Measurements from ENCODE around the gene CD1D.

The CD1D gene

GRCh38 chr1:158186180-158186579, 5.5 kb downstream of the CD1D start:
- Histone ChIP-seq H3K36me3 (ENCODE audit: control insufficient read depth, insufficient read depth, low read length) (no peaks in the 10 kb centered on the region), H3K56ac (ENCODE audit: low read length) (no peak overlapping the region), H3K27ac (ENCODE audit: low read depth, low read length) (no peak overlapping the region), H4K8ac (ENCODE audit: low read depth, low read length) (no peak overlapping the region), H3K79me2 (ENCODE audit: control insufficient read depth, insufficient read depth, low read length) (no peaks in the 10 kb centered on the region), H2AK5ac (ENCODE audit: low read length) (no peak overlapping the region), H3K18ac (ENCODE audit: low read length) (no peak overlapping the region), H3K9ac (ENCODE audit: low read length) (no peak overlapping the region), H3K4me3 (ENCODE audit: low read length) (no peak overlapping the region), H3K4me2 (ENCODE audit: low read length) (no peak overlapping the region), H3K23ac (ENCODE audit: low read length) (no peak overlapping the region), H2BK5ac (ENCODE audit: low read length) (peak overlapping the region; percentile 39), H4K5ac (ENCODE audit: low read length) (no peak overlapping the region), H3K27me3 (ENCODE audit: insufficient read depth, low read length, poor library complexity) (no peaks in the 10 kb centered on the region), H3K4me1 (ENCODE audit: control insufficient read depth, low read depth, low read length) (peaks cover 5% of the 10 kb centered on the region), H3K4ac (ENCODE audit: low read depth, low read length) (no peak overlapping the region), H2BK15ac (replicated peaks; ENCODE audit: low read depth) (no peak overlapping the region), H2BK120ac (ENCODE audit: low read depth, low read length) (no peak overlapping the region), H3K79me1 (ENCODE audit: low read length) (no peaks in the 10 kb centered on the region)
- no CpG with 5 or more reads among the region's 3 CpGs for WGBS (ENCODE audit: extremely low coverage, insufficient coverage, low lambda C conversion rate)
- no peak for DNase-seq

- no CpG with 5 or more reads among the region's 4 CpGs for WGBS (ENCODE audit: extremely low coverage, insufficient coverage, low lambda C conversion rate)
- Histone ChIP-seq H3K27me3 (ENCODE audit: insufficient read depth, low read length, poor library complexity) (no peaks in the 10 kb centered on the region), H3K4me1 (ENCODE audit: control insufficient read depth, low read depth, low read length) (no peaks in the 10 kb centered on the region), H3K56ac (ENCODE audit: low read length) (no peak overlapping the region), H3K36me3 (ENCODE audit: control insufficient read depth, insufficient read depth, low read length) (no peaks in the 10 kb centered on the region), H3K4ac (ENCODE audit: low read depth, low read length) (no peak overlapping the region), H3K9ac (ENCODE audit: low read length) (no peak overlapping the region), H2BK120ac (ENCODE audit: low read depth, low read length) (no peak overlapping the region), H2BK15ac (replicated peaks; ENCODE audit: low read depth) (no peak overlapping the region), H2AK5ac (ENCODE audit: low read length) (no peak overlapping the region), H3K79me2 (ENCODE audit: control insufficient read depth, insufficient read depth, low read length) (no peaks in the 10 kb centered on the region), H3K18ac (ENCODE audit: low read length) (peak overlapping the region; percentile 75), H3K4me2 (ENCODE audit: low read length) (no peak overlapping the region), H3K4me3 (ENCODE audit: low read length) (no peak overlapping the region), H3K27ac (ENCODE audit: low read depth, low read length) (no peak overlapping the region), H4K5ac (ENCODE audit: low read length) (no peak overlapping the region), H3K23ac (ENCODE audit: low read length) (no peak overlapping the region), H2BK5ac (ENCODE audit: low read length) (no peak overlapping the region), H3K79me1 (ENCODE audit: low read length) (no peaks in the 10 kb centered on the region), H4K8ac (ENCODE audit: low read depth, low read length) (no peak overlapping the region)
- DNase-seq: no peak
Measured at GRCh38 chr1:158188611-158189010, 7.9 kb downstream of the CD1D start.

- no peak overlapping the region for H3K9ac ChIP-seq (ENCODE audit: low read length)
- H3K18ac ChIP-seq (ENCODE audit: low read length): no peak overlapping the region
- no peaks in the 10 kb centered on the region for H3K4me1 ChIP-seq (ENCODE audit: control insufficient read depth, low read depth, low read length)
- no peak overlapping the region for H3K4ac ChIP-seq (ENCODE audit: low read depth, low read length)
- WGBS (ENCODE audit: extremely low coverage, insufficient coverage, low lambda C conversion rate): no CpG with 5 or more reads among the region's 3 CpGs
- H3K27ac ChIP-seq (ENCODE audit: low read depth, low read length): no peak overlapping the region
- no peak overlapping the region for H3K4me2 ChIP-seq (ENCODE audit: low read length)
- H4K8ac ChIP-seq (ENCODE audit: low read depth, low read length): no peak overlapping the region
- H3K27me3 ChIP-seq (ENCODE audit: insufficient read depth, low read length, poor library complexity): no peaks in the 10 kb centered on the region
- no peak overlapping the region for H2BK15ac ChIP-seq (replicated peaks; ENCODE audit: low read depth)
- no peak overlapping the region for H2BK5ac ChIP-seq (ENCODE audit: low read length)
- H3K4me3 ChIP-seq (ENCODE audit: low read length): no peak overlapping the region
- no peaks in the 10 kb centered on the region for H3K79me2 ChIP-seq (ENCODE audit: control insufficient read depth, insufficient read depth, low read length)
- H3K36me3 ChIP-seq (ENCODE audit: control insufficient read depth, insufficient read depth, low read length): no peaks in the 10 kb centered on the region
- no peak overlapping the region for H4K5ac ChIP-seq (ENCODE audit: low read length)
- H2BK120ac ChIP-seq (ENCODE audit: low read depth, low read length): no peak overlapping the region
- DNase-seq: no peak
- H2AK5ac ChIP-seq (ENCODE audit: low read length): no peak overlapping the region
- no peak overlapping the region for H3K56ac ChIP-seq (ENCODE audit: low read length)
- H3K23ac ChIP-seq (ENCODE audit: low read length): no peak overlapping the region
- no peaks in the 10 kb centered on the region for H3K79me1 ChIP-seq (ENCODE audit: low read length)
Measured at GRCh38 chr1:158189624-158190023, 8.9 kb downstream of the CD1D start.

GRCh38 chr1:158191299-158191698, 10.6 kb downstream of the CD1D start:
- Histone ChIP-seq H2BK5ac (ENCODE audit: low read length) (peak overlapping the region; percentile 9), H3K9ac (ENCODE audit: low read length) (no peak overlapping the region), H3K4ac (ENCODE audit: low read depth, low read length) (no peak overlapping the region), H3K27ac (ENCODE audit: low read depth, low read length) (no peak overlapping the region), H3K4me2 (ENCODE audit: low read length) (no peak overlapping the region), H3K18ac (ENCODE audit: low read length) (no peak overlapping the region), H4K8ac (ENCODE audit: low read depth, low read length) (no peak overlapping the region), H2AK5ac (ENCODE audit: low read length) (no peak overlapping the region), H3K4me1 (ENCODE audit: control insufficient read depth, low read depth, low read length) (no peaks in the 10 kb centered on the region), H4K5ac (ENCODE audit: low read length) (no peak overlapping the region), H3K27me3 (ENCODE audit: insufficient read depth, low read length, poor library complexity) (no peaks in the 10 kb centered on the region), H3K79me1 (ENCODE audit: low read length) (no peaks in the 10 kb centered on the region), H3K79me2 (ENCODE audit: control insufficient read depth, insufficient read depth, low read length) (no peaks in the 10 kb centered on the region), H2BK15ac (replicated peaks; ENCODE audit: low read depth) (no peak overlapping the region), H3K36me3 (ENCODE audit: control insufficient read depth, insufficient read depth, low read length) (no peaks in the 10 kb centered on the region), H2BK120ac (ENCODE audit: low read depth, low read length) (no peak overlapping the region), H3K56ac (ENCODE audit: low read length) (peak overlapping the region; percentile 68), H3K23ac (ENCODE audit: low read length) (no peak overlapping the region), H3K4me3 (ENCODE audit: low read length) (no peak overlapping the region)
- no CpG with 5 or more reads among the region's 6 CpGs for WGBS (ENCODE audit: extremely low coverage, insufficient coverage, low lambda C conversion rate)
- peak; percentile 29 for DNase-seq

GRCh38 chr1:158196461-158196860, 15.8 kb downstream of the CD1D start:
- Histone ChIP-seq H3K9ac (ENCODE audit: low read length) (no peak overlapping the region), H3K56ac (ENCODE audit: low read length) (no peak overlapping the region), H3K27me3 (ENCODE audit: insufficient read depth, low read length, poor library complexity) (no peaks in the 10 kb centered on the region), H2BK120ac (ENCODE audit: low read depth, low read length) (no peak overlapping the region), H3K4me3 (ENCODE audit: low read length) (no peak overlapping the region), H2BK15ac (replicated peaks; ENCODE audit: low read depth) (no peak overlapping the region), H3K36me3 (ENCODE audit: control insufficient read depth, insufficient read depth, low read length) (no peaks in the 10 kb centered on the region), H2AK5ac (ENCODE audit: low read length) (no peak overlapping the region), H3K4ac (ENCODE audit: low read depth, low read length) (no peak overlapping the region), H3K4me1 (ENCODE audit: control insufficient read depth, low read depth, low read length) (no peaks in the 10 kb centered on the region), H2BK5ac (ENCODE audit: low read length) (no peak overlapping the region), H3K23ac (ENCODE audit: low read length) (no peak overlapping the region), H3K4me2 (ENCODE audit: low read length) (no peak overlapping the region), H4K8ac (ENCODE audit: low read depth, low read length) (no peak overlapping the region), H4K5ac (ENCODE audit: low read length) (no peak overlapping the region), H3K79me2 (ENCODE audit: control insufficient read depth, insufficient read depth, low read length) (no peaks in the 10 kb centered on the region), H3K79me1 (ENCODE audit: low read length) (no peaks in the 10 kb centered on the region), H3K18ac (ENCODE audit: low read length) (no peak overlapping the region), H3K27ac (ENCODE audit: low read depth, low read length) (no peak overlapping the region)
- DNase-seq: no peak

GRCh38 chr1:158199849-158200248, 19.2 kb downstream of the CD1D start:
- H3K4me2 ChIP-seq (ENCODE audit: low read length): no peak overlapping the region
- WGBS (ENCODE audit: extremely low coverage, insufficient coverage, low lambda C conversion rate): no CpG with 5 or more reads among the region's 5 CpGs
- no peak overlapping the region for H3K4me3 ChIP-seq (ENCODE audit: low read length)
- no peak overlapping the region for H4K8ac ChIP-seq (ENCODE audit: low read depth, low read length)
- no peak overlapping the region for H3K27ac ChIP-seq (ENCODE audit: low read depth, low read length)
- no peak overlapping the region for H3K18ac ChIP-seq (ENCODE audit: low read length)
- H3K23ac ChIP-seq (ENCODE audit: low read length): no peak overlapping the region
- no peak overlapping the region for H2BK15ac ChIP-seq (replicated peaks; ENCODE audit: low read depth)
- H2AK5ac ChIP-seq (ENCODE audit: low read length): no peak overlapping the region
- H4K5ac ChIP-seq (ENCODE audit: low read length): no peak overlapping the region
- no peak overlapping the region for H2BK5ac ChIP-seq (ENCODE audit: low read length)
- DNase-seq: no peak
- H3K79me1 ChIP-seq (ENCODE audit: low read length): no peaks in the 10 kb centered on the region
- no peak overlapping the region for H3K4ac ChIP-seq (ENCODE audit: low read depth, low read length)
- no peak overlapping the region for H2BK120ac ChIP-seq (ENCODE audit: low read depth, low read length)
- H3K4me1 ChIP-seq (ENCODE audit: control insufficient read depth, low read depth, low read length): no peaks in the 10 kb centered on the region
- H3K36me3 ChIP-seq (ENCODE audit: control insufficient read depth, insufficient read depth, low read length): no peaks in the 10 kb centered on the region
- no peaks in the 10 kb centered on the region for H3K27me3 ChIP-seq (ENCODE audit: insufficient read depth, low read length, poor library complexity)
- H3K9ac ChIP-seq (ENCODE audit: low read length): no peak overlapping the region
- H3K79me2 ChIP-seq (ENCODE audit: control insufficient read depth, insufficient read depth, low read length): no peaks in the 10 kb centered on the region
- H3K56ac ChIP-seq (ENCODE audit: low read length): no peak overlapping the region

Measured in mesendoderm (in vitro differentiated cells).